ENCODE measurements around the gene NDUFB6.
A peak's percentile ranks its signal among the peaks of the same experiment; 100 is the strongest.

DNA sequence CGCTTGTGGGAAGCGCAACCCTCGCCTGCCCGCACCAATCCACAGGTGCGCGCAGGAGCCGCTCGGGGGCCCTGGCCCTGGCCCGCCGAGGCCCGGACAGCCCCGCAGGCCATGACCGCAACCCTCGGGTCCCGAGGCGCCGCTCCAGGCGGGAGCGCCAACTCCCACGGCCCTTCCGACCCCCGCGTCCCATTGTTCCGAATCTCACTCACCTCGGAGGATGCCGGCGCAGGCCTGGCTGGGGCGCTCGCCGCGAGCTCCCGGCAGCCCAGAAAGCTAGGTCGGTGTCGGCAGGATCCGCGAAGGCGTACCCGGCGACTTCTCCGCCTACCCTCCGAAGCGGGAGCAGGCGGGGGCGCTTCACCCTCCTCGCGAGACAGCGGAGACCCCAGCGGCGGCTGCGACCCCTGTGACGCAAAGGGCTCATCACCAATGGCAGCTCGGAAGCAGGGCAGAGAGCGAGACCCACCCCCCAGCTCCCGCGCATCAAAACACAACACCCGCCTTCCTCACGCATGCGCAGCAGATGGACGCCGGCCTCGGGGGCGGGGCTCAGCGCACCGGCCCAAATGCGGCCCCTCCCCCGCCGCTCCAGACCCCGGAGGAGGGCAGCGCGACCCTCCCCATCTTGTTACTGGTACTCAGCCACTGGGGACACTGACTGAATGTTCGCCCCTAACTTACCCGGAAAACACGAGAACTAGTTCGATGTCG lies 22.2 kb downstream of the NDUFB6 start:
- TF ChIP-seq POLR2A (IDR thresholded peaks at IDR 0.05; ENCODE audit: low read depth, low read length), result peak; percentile 38; the same call in 1 of the 2 replicates
- TF ChIP-seq, protein P1, sequence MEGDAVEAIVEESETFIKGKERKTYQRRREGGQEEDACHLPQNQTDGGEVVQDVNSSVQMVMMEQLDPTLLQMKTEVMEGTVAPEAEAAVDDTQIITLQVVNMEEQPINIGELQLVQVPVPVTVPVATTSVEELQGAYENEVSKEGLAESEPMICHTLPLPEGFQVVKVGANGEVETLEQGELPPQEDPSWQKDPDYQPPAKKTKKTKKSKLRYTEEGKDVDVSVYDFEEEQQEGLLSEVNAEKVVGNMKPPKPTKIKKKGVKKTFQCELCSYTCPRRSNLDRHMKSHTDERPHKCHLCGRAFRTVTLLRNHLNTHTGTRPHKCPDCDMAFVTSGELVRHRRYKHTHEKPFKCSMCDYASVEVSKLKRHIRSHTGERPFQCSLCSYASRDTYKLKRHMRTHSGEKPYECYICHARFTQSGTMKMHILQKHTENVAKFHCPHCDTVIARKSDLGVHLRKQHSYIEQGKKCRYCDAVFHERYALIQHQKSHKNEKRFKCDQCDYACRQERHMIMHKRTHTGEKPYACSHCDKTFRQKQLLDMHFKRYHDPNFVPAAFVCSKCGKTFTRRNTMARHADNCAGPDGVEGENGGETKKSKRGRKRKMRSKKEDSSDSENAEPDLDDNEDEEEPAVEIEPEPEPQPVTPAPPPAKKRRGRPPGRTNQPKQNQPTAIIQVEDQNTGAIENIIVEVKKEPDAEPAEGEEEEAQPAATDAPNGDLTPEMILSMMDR (conservative IDR thresholded peaks at IDR 0.05; ENCODE audit: low read depth, low read length), result peak; percentile 18; the same call in 1 of the 2 replicates
- TF ChIP-seq RCOR1 (IDR thresholded peaks at IDR 0.05; ENCODE audit: insufficient replicate concordance, low read length), result no peak
- TF ChIP-seq SMC3 (IDR thresholded peaks at IDR 0.05; ENCODE audit: low read depth, low read length), result no peak
- no peak for TF ChIP-seq RAD21 (IDR thresholded peaks at IDR 0.05; ENCODE audit: low read length)
- TF ChIP-seq MXI1 (IDR thresholded peaks at IDR 0.05; ENCODE audit: borderline replicate concordance, low read depth, low read length), result no peak
- TF ChIP-seq, protein P2, sequence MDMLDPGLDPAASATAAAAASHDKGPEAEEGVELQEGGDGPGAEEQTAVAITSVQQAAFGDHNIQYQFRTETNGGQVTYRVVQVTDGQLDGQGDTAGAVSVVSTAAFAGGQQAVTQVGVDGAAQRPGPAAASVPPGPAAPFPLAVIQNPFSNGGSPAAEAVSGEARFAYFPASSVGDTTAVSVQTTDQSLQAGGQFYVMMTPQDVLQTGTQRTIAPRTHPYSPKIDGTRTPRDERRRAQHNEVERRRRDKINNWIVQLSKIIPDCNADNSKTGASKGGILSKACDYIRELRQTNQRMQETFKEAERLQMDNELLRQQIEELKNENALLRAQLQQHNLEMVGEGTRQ (IDR thresholded peaks at IDR 0.05; ENCODE audit: low read depth, low read length), result no peak
- no peak for TF ChIP-seq FOS (IDR thresholded peaks at IDR 0.05; ENCODE audit: low read depth, low read length)
- TF ChIP-seq CHD1 (IDR thresholded peaks at IDR 0.05; ENCODE audit: low read depth, low read length), result no peak

Measured in IMR-90 (cell line).